GM19463 (cell line): ENCODE results near the gene B3GAT1.

Source experiments
- ATAC-seq: cut with Tn5 transposase; IDR thresholded peaks from one replicate; pipeline ENCODE4 v1.9.1; 2021; ENCODE audit warnings: mild to moderate bottlenecking, moderate library complexity; ENCODE audit not compliant: unreplicated experiment

Gene B3GAT1

DNA sequence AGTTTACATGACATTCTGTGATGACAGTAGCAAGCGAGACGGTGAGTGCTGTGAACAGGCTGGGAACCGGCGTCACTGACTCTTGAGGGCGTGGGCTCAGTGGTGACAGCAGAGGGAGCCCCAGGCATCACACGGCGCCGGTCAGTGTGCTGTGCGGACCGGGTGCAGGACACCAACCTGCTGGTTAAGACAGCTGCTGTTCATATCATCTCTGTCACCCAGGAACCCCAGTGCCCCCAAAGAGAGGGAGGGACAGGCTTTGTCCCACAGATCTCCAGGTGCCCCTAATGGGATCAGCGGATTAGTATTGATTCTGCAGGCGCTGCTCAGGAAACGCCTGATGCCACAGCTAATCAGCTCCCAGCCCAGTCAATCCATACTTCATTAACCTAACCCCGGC is 18.4 kb downstream of the B3GAT1 start:
- no peak for ATAC-seq

DNA sequence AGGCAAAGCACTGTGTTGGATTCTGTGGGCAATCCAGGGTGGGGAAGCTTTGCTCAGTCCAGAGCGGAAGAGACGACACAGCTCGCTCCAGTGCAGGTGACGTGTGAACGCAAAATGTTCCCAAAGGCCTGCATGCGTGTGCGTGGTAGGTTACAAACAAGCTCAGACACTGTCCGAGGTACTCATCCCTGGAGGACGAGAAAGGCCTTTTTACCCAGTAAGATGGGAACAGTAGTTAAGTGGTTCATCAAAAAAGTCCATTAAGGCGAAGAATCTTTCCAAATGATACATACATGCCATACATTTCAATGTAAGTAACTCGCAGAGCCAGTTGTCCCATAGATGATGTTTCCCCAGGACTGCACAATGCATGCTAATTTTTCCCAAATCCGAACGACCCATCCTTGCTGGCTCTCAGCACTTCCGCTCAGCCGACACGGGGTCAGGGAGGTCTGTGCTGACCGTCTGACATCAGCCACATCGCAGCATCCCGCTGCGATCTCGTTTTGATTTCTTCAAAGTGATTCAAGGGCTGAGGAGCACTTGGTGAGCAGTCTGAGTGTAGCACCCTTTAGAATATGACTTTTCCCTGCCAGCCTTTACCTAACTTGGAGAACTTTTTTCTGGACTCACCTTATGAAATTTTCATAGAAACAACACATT is 19.0 kb downstream of the B3GAT1 start:
- no peak for ATAC-seq

DNA sequence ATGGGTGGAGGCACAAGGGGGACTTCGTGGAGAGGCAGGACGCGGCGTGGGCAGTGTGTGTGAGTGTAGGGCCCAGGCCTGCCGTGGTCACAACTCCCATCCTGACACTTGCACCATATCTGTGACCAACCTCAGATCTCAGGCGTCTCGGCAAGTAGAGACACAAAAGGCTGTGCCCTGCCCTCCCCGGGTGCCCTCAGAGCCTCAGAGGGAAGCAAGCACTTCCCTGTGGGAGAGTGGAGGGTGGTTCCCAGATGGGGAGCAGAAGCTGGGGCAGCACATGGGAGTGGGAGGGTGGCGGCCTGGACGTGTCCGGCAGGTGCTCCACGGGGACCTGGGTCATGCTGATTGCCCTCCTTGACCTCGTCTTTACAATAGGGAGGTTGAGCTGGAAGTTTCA is 20.4 kb downstream of the B3GAT1 start:
- no peak for ATAC-seq

DNA sequence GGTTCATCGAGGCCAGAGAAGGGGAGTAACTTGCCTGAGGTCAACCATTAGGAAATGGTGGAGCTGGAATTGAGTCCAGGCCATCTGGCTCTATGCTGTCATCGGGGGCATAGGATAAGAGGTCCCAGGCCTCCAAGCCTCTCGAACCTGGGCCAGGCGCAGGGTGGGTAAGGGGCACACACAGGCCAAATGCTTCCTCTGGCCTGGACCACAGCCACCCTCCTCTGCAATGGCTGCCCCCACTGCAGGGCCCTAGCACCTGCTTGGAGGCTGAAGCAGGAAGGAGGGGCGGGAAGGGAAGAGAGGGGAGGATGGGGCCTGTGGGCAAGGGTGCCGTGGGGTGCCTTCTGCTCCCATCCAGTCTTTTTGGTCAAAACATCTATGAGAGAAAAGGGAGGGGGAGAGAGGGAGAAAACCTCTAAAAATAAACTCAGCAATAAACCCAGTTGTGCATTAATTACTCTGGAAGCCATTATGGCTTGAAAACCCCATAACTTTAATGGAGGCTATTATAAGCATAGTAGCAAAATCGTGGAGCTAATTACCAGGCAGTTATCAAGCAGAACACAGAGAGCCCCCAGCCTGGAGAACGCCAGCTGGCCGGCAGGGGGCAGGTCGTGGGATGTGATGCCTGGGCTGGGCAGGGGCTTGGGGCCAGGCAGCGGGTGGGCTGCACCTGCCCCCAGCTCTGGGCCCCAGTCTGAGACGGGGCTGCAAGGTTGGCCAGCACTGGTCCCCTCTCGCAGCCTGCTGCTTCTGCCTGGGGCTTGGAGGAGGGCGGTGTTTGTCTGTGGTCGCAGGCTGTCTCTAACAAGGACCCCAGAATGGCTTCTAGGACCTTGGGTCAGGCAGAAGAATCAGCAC is 21.1 kb downstream of the B3GAT1 start:
- ATAC-seq = no peak

DNA sequence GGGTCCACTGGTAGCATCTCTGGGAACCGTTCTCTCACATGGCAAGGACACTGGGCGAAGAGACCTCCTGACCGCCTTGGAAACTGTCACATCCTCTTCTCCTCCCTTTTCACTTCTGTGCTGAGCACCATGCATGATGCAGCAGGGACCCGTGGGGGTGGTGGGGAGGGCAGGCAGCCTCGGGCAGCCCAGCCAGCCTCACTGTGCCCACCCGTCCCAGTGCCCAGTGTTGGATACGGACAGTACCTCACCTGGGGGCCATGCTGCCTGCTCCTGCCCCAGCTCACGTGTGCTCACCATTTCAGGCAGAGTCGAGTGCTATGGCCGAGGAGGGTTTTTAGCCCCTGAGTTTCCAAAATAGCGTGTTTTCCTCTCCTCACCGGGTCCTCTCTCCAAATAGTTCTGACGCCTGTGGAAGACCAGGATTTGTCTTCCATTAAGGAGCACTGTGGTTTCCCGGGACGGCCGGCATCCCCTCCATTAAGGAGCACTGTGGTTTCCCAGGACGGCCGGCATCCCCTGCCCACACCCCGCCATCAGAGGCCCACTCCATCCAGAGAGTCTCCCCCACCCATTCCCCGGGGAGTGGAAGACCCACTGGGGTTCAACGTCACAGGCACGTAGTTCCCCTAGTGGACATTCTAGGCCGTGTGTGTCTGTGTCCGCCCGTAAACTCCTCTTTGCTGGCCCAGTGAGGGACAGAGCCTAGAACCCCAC is 22.4 kb downstream of the B3GAT1 start:
- no peak for ATAC-seq

DNA sequence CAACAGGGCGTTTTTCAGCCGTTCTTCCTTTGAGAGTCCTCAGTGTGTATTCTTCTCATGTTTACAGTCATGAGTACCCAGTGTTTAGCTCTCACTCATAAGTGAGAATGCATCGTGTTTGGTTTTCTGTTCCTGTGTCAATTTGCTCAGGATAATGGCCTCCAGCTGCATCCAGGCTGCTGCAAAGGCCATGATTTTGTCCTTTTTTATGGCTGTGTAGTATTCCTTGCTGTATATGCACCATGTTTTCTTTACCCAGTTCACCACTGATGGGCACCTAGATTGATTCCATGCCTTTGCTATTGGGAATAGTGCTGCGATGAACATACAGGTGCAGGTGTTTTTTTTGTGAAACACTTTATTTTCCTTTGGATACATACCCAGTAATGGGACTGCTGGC is 23.5 kb downstream of the B3GAT1 start:
- ATAC-seq = no peak

DNA sequence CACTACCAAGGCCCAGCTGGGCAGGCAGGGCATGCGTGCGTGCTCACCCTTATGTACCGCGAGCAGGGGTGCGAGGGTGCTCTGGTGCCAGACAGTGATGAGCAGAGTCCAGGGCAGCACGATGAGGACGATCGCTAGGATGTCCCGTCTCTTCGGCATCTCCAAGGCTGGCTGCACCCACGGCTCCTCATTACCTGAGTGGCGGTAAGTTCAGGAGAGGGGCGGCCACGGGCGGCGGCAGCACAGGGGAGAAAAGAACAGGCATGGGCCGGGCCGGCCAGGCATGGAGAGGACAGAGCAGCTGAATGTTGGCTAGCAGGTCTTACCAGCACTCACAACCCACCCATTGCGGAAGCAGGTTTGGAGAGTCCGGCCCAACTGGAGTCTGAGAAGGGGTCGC is 24.5 kb downstream of the B3GAT1 start:
- no peak for ATAC-seq

DNA sequence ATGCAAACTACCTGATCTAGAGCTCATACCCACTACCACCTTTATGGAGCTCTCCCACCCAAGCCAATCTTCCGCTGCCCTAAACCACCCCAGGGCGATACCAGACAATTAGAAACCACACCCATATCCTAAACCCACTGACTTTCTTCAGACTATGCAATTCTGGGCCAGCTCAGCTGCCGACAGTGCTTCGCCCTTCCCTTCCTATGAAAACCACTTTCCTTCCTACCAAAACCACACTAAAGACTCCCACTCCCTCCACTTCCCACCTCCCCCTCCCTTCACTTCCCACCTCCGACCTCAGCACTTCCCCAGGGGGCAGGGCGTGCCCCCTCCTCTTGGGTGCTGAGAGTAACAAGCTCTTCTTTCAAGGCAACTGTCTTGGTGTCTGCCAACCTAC is 25.1 kb downstream of the B3GAT1 start:
- ATAC-seq = no peak

DNA sequence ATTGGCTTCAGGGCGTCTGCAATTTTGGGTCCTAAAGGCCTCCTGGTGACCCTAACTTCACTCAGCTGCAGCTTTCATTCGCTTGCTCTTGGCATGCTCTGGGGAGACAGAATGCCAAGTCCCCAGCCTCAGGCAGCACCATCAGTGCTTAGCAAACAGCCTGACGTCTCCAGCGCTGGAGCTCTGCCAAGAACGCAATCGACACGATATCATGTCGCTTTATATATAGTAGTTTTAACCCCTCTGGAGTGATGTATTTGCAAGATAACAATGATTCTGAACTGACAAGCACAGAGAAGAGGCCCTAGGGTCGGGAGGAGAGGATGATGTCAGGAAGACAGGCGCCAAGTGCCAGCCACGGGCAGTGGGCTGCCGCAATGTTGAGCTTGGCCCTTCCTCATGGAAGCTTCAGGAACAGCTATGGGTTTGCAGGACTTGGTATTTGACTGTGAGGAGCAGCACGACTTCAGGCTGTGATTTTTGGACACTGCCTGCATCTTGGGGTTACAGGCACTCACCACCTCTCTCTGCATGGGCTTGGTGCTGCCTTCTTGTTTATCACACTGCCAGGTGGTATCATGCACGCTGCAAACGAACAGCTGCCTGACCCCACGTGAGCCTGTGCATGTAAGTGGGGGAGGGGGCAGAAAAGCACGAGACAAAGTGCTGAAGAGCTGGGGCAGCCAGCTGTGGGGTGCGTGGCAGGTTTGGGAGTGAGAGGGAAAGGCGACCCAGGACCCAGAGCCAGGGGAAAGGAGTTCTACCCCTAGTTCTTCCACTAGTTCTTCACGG is 26.1 kb downstream of the B3GAT1 start:
- no peak for ATAC-seq

DNA sequence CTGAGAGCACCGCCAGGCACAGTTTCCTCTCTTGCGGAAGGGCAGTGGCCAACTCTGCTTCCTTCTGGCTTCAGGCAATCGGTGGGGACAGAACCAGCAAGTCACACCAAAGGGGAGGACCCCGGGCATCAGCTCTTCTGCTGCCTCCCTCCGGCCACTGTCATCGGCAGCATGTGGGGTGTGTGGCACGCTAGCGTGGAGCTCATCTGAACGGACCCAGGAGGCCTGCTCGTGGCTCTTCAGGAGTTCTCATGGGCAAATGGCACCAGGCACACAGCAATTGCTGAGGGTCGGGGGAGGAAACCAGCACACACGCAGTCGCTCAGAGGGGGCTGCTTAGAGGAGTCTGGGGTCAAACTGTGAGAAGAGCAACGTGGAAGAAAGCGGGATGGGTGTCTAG is 26.9 kb downstream of the B3GAT1 start:
- ATAC-seq = no peak

DNA sequence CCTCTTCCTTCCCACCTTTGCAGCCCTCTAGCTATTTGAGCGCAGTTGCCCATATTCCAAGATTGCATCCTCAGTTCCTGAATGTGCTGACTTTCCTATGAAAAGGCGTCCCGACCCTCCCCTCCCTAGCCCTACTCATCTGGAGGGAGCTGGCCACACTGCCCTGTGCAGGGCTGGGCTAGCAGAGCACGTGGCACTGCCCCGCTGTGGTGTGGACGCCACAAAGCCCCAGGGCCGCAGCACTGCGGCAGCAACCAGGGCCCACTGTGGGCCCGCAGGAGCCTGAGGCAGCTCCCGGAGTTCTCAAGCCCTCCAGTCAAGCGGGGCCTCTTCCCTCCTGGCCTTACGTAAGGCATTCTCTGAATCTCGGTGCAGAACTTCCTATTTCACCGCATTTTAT is 27.6 kb downstream of the B3GAT1 start:
- ATAC-seq = no peak

DNA sequence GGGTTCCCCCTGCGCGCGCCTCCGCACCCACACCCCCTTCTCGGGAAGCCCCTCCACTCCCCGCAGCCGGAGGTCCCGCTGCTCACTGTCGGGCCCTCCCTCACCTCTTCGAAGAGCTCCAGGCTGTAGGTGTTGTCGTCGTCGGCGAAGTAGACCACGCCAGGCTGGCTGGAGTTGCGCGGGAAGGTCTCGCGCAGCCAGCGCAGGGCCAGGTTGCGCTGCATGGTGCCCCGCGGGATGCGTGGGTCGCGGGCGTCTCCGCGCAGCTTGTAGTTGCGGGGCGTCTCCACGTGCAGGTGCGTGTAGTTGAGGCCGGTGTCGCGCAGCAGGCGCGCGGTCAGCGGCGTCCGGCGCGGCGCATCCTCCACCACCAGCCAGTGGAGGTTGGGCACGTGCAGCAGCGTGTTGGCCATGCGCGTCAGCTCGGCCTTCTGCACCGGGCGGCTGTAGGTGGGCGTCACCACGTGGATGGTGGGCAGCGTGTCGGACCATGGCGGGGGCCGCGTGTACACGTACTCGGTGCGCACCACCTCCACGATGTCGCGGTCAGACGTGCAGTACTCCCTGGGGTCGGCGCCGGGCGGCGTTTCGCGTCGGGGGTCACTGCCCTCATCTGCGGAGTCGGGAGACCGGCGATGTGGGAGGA is 28.3 kb downstream of the B3GAT1 start:
- no peak for ATAC-seq

DNA sequence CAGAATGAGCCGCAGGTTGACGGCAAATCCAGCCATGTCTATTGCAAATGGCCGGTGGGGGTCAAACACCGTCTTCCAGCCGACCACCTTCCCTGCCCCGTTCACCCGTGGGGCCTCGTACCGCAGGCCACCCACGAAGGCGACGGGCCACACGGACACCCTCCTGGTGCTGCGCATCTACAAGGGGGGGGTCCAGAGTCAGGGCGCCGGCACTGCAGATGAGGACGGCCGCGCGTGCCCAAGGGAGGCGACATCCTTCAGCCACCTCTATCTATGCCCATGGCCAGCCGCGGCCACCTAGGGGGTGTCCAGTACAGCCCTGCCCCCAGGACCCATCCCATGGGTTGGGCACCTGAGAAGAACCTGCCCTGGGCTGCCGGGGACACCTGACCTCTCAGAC is 29.2 kb downstream of the B3GAT1 start:
- ATAC-seq = no peak

DNA sequence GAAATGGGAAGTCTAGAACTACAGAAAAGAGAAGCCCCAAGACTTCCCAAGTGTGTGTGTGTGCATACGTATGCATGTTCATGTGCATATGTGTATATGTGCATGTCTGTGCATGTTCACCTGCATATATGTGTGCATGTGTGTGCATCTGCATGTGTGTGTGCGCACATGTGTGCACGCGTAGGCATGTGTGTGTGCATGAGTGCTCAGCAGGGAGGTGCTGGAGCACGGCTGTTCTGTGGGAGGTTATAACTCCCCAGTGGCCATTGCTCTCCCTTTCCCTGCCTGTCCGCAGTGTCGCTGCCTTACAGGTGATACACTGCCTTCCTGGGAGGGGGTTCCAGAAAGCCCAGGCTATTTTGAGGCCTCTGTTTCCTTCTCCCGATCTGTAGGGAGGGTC is 29.8 kb downstream of the B3GAT1 start:
- ATAC-seq = no peak

DNA sequence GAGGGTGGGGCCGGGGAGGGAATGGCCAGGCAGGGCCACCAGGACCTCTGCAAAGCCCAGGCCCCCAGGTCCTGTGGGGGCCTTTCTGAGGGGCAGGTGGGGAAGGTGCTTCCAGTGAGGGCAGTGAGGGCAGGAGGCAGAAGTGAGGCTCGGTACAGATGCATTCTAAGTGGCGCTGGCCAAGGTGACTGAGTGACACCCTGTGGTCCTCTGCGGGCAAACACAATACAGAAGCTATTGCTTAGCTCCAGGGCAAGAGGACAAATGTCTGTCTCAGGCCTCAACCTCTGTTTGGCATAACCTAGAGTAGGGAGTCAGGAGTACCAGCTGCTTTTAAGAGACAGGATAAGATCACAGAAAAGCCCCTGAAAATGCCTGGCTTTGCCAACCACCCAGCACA is 31.3 kb downstream of the B3GAT1 start:
- ATAC-seq = no peak

DNA sequence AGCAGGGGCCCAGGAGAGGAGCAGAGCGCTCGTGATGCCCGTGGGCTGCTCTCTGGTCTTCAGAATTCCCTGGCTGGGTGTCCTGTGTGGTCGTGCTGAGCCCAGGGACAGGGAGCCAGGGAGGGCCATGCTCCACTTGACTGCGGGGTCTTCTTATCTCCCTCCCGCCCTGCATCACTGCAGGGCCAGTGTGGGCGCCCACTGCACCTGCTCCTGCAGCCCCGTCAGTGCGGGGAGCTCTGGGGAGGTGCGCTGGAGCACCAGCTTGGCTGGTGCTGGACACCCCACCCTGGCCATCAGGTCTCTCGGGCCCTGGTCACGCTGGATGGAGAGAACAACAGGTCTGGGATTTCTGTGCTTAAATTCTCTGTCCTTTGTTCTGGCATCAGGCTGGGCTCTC is 31.8 kb downstream of the B3GAT1 start:
- no peak for ATAC-seq

DNA sequence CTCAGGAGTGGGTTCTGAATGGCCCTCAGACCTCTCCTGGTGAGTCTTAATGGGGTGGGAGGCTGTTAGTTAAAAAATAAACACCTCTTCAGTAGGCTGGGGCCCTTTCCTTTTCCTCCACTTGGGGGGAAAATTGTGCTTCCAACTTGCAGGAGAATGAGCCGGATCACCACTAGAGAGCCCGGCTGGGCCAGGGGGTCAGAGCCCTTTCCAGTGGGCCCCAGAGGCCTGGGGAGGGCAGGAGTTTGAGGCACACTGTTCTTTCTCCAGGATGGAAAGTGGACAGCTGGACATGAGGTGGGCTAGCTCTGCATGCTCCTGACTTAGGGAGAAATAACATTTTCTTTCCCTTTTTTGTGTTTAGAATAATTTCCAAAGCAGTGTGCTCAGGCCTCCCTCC is 32.8 kb downstream of the B3GAT1 start:
- no peak for ATAC-seq

DNA sequence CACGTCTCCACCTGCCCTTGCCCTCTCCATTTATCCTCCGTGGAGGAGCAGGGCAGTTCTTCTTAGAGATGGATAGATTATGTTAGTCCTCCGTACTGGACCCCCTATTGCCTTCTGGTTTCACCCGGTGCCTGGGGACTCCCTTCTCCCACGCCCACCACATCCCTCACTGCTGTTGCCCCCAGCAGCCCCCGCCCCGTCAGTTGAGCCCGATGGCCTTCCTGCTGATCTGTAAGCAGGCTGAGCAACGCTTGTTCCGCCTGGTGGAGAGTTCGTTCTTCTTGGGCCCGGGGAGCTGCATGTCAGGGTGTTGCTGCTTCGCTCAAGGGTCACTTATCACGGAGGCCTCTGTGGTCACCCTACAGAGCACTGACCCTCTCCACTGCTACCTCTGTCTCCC is 34.2 kb downstream of the B3GAT1 start:
- no peak for ATAC-seq

DNA sequence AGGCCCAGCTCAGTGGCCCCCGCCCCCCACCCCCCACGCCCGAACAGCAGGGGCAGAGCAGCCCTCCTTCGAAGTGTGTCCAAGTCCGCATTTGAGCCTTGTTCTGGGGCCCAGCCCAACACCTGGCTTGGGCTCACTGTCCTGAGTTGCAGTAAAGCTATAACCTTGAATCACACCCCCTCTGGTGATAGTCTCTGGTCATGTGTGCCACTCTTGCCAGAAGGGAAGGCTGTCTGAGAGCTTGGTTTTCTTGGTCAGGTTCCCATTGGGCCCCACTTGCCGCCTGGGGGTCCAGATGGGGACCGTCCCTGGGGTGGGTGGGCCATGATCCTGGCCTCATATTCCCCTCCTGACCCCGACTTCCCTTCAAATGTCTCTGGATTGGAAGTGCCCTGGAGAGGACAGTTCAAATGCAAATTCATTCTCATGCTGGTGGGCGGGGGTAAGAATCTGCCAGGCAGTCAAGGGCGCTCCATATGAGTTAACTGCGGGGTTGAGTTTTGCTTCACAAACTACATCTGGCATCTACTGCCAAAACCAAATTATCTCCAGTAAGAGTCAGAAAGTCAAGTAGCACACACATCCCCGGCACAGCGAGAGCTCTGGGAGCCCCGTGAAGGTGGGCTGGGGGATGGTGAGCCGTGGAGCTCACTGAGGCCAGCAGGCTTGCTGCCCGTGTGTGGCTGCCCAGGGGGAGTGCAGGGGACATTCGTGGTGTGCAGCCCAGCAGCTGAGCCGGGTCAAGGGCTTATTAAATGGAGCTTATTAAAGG is 35.7 kb downstream of the B3GAT1 start:
- ATAC-seq = no peak
